Sigmoid colon (tissue), 7 donors: Measurements from ENCODE around the gene MYRFL. TPM values are rescaled to one million over a fixed set of nuclear protein-coding genes. Genes with fewer than 3 reads are reported as not detected.

Source experiments
- DNase-seq: peaks from one replicate; pipeline ENCODE4 v3.0.0-alpha.2; 2019
- H3K27ac ChIP-seq, 4 donors: fragments of 200-600 bp; sonication (generic); one replicate each; pipeline ENCODE4 v1.5.1; 2016 to 2019; ENCODE audit warnings: mild to moderate bottlenecking in 1 of 4
- H3K27me3 ChIP-seq, 3 donors: fragments of 200-600 bp; sonication (generic); one replicate each; pipeline ENCODE4 v1.5.1; 2019; ENCODE audit warnings: mild to moderate bottlenecking in 1 of 3
- H3K36me3 ChIP-seq, 4 donors: fragments of 200-600 bp; sonication (generic); one replicate each; pipeline ENCODE4 v1.5.1; 2016 to 2019
- H3K4me1 ChIP-seq, 4 donors: fragments of 200-600 bp; sonication (generic); one replicate each; pipeline ENCODE4 v1.5.1; 2017 to 2019
- H3K4me3 ChIP-seq, 4 donors: fragments of 200-600 bp; sonication (generic); one replicate each; pipeline ENCODE4 v1.5.1; 2017 to 2019; ENCODE audit warnings: mild to moderate bottlenecking in 2 of 4, moderate library complexity in 1 of 4
- H3K9me3 ChIP-seq, 4 donors: fragments of 200-600 bp in 3 of 4; sonication (generic) in 3 of 4; one replicate each; pipeline versions ENCODE4 v1.5.1 to v1.6.1; 2013 to 2019
- EP300 ChIP-seq, 4 donors: sonication (generic); formaldehyde crosslinking; IDR thresholded peaks; one replicate each; pipeline ENCODE4 v1.6.1; 2017; ENCODE audit warnings: antibody characterized with exemption in 4 of 4
- POLR2A ChIP-seq, 2 donors: fragments of 450-650 bp; IDR thresholded peaks; one replicate each; pipeline ENCODE4 v1.6.1; 2016; ENCODE audit warnings: antibody characterized with exemption in 2 of 2, mild to moderate bottlenecking in 2 of 2, moderate library complexity in 2 of 2
- POLR2AphosphoS5 ChIP-seq, 4 donors: sonication (generic); formaldehyde crosslinking; IDR thresholded peaks; one replicate each; pipeline ENCODE4 v1.6.1; 2017; ENCODE audit warnings: antibody characterized with exemption in 4 of 4
- WGBS, 2 donors: extraction: QIAGEN DNeasy Blood & Tissue Kit; methylation state at CpG; one replicate each; pipeline ENCODE4 v1.1.7; 2013; 5-methylcytosine and 5-hydroxymethylcytosine counted together
- intact Hi-C: fragments of 100-400 bp; cut with DNase I; formaldehyde crosslinking; loops from one replicate; pipeline ENCODE4 v1.15.1; 2023
- polyA plus RNA-seq, 3 donors: library from polyadenylated mRNA; stranded (reverse); fragments of 200-250 nt; gene quantifications; one replicate each; pipeline ENCODE4 v1.2.3, GENCODE V29; 2013
- total RNA-seq, 4 donors: library from RNA; depleted of rRNA; stranded (reverse); fragments of >200 nt; gene quantifications; one replicate each; pipeline ENCODE4 v1.1.0, GENCODE V29; 2016
- TF ChIP-seq, protein P1 (sequence below), 4 experiments: fragments of 450-650 bp in 3 of 4; fragments of 200-600 bp in 1 of 4; IDR thresholded peaks; one replicate each; pipeline ENCODE4 v1.5.1; 2016 to 2019; ENCODE audit warnings: antibody characterized with exemption in 4 of 4, mild to moderate bottlenecking in 3 of 4, moderate library complexity in 2 of 4
- donor health status: healthy with polysubstance abuse.
- donor health status: Bipolar disorder and iron deficiency.
- donor health status: healthy.

MYRFL gene
- total and polyA plus RNA-seq, 7 donors = 0.48 TPM; not detected in 6

DNA sequence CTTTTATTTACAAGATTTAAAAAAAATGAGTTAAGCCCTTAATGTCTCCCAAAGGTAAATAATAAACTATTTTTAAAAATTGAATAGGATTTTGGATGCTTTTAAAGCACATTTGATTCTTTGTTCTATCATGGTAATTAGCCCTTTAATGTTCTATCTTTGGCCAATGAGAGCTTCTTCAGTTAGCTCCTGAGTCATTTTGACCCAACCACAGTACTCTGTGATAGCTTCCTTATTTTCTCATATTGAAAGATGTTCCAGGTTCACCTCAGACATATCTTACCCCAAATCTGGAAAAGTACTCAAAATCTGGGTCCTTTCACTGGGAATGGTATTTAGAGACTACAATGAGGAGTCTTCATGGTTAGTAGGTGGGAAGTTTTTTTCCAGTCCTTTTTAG, 98.0 kb downstream of the MYRFL start:
- intact Hi-C loops = no loop called here
- Histone ChIP-seq H3K27me3 (no peaks in the 10 kb centered on the region), H3K4me1 (no peaks in the 10 kb centered on the region), H3K4me3 (no peak overlapping the region), H3K36me3 (no peaks in the 10 kb centered on the region), H3K27ac (no peak overlapping the region), H3K9me3 (no peaks in the 10 kb centered on the region)
- no peak for DNase-seq
- TF ChIP-seq POLR2AphosphoS5 (IDR thresholded peaks at IDR 0.05) = no peak
- TF ChIP-seq POLR2A (IDR thresholded peaks at IDR 0.05) = no peak
- TF ChIP-seq, protein P1, sequence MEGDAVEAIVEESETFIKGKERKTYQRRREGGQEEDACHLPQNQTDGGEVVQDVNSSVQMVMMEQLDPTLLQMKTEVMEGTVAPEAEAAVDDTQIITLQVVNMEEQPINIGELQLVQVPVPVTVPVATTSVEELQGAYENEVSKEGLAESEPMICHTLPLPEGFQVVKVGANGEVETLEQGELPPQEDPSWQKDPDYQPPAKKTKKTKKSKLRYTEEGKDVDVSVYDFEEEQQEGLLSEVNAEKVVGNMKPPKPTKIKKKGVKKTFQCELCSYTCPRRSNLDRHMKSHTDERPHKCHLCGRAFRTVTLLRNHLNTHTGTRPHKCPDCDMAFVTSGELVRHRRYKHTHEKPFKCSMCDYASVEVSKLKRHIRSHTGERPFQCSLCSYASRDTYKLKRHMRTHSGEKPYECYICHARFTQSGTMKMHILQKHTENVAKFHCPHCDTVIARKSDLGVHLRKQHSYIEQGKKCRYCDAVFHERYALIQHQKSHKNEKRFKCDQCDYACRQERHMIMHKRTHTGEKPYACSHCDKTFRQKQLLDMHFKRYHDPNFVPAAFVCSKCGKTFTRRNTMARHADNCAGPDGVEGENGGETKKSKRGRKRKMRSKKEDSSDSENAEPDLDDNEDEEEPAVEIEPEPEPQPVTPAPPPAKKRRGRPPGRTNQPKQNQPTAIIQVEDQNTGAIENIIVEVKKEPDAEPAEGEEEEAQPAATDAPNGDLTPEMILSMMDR (IDR thresholded peaks at IDR 0.05) = no peak

DNA sequence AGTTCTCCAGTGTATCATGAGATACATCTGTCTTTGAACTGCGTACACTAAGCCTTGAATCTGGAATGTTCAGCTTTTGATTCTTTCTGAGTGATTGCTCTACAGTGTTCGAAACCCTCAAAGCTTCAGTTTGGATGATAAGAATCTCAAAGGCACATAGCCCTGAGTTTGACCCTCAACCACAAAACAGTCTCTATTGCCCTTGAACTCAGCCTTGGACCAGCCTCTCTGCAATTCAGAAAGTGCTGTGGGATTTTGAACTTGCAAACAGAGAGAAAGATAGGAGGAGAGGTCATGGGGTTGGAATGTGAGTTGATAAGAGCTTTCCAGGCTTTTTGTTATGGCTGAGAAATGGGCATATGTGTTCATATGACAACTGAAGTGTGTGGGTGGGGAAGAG, 100.3 kb downstream of the MYRFL start:
- 85 to 92% methylated on average over 2 of the region's 2 CpGs for WGBS, 2 donors
- H3K9me3 ChIP-seq = no peaks in the 10 kb centered on the region
- intact Hi-C loops = no loop called here
- no peak for DNase-seq
- no peak overlapping the region for H3K4me3 ChIP-seq
- no peaks in the 10 kb centered on the region for H3K27me3 ChIP-seq
- no peak overlapping the region for H3K27ac ChIP-seq
- no peaks in the 10 kb centered on the region for H3K36me3 ChIP-seq
- no peaks in the 10 kb centered on the region for H3K4me1 ChIP-seq
- TF ChIP-seq POLR2A (IDR thresholded peaks at IDR 0.05) (no peak), POLR2AphosphoS5 (IDR thresholded peaks at IDR 0.05) (no peak), EP300 (IDR thresholded peaks at IDR 0.05) (no peak)
- TF ChIP-seq, protein P1 (IDR thresholded peaks at IDR 0.05) = no peak

DNA sequence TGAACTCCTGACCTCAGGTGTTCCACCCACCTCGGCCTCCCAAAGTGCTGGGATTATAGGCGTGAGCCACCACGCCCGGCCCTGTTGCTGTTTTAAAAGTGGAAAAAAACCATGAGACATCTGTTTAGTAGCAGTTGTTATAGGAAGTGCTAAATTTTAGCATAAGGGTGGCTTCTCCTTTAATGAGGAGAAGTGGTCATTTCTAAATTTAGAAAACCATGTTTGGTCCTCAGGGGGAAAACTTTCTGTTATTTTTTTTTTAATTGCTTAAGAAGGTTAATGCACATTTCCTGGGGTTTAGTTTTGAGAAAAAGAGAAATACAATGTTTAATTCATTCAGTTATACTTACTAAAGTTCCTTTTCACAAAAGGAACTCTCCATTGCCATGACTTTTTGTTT, 102.1 kb downstream of the MYRFL start:
- DNase-seq = no peak
- Histone ChIP-seq H3K27ac (no peak overlapping the region), H3K36me3 (no peaks in the 10 kb centered on the region), H3K27me3 (no peaks in the 10 kb centered on the region), H3K9me3 (no peaks in the 10 kb centered on the region), H3K4me3 (no peak overlapping the region), H3K4me1 (no peaks in the 10 kb centered on the region)
- WGBS, 2 donors = 46 to 60% methylated on average over 4 of the region's 4 CpGs
- intact Hi-C loops = no loop called here
- TF ChIP-seq POLR2A (IDR thresholded peaks at IDR 0.05) (no peak), POLR2AphosphoS5 (IDR thresholded peaks at IDR 0.05) (no peak), EP300 (IDR thresholded peaks at IDR 0.05) (no peak)
- TF ChIP-seq, protein P1 (IDR thresholded peaks at IDR 0.05) = no peak

DNA sequence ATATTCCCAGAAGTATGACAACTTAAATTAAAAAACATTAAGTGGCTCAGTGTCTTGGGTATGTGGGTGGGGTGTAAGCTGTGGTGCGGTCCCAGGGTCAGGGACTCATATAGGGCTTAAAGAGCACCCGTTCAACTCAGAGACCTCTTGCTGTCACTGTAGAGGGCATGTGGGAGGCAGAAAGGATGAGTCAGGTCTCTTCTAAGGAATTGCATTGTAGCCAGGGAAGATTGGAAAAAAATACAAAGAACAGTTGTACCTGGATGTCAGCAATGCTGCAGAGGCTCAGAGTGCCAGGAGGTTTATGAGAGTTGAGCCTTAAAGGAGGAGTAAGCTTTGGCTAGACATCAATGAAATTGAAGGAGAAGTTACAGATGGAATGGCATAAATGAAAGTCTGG, 104.1 kb downstream of the MYRFL start:
- Histone ChIP-seq H3K27me3 (no peaks in the 10 kb centered on the region), H3K27ac (no peak overlapping the region), H3K4me1 (no peaks in the 10 kb centered on the region), H3K36me3 (no peaks in the 10 kb centered on the region), H3K4me3 (no peak overlapping the region), H3K9me3 (no peaks in the 10 kb centered on the region)
- WGBS, 2 donors = 79 to 88% methylated on average over 2 of the region's 2 CpGs
- DNase-seq = no peak
- no peak for TF ChIP-seq POLR2A (IDR thresholded peaks at IDR 0.05)
- TF ChIP-seq POLR2AphosphoS5 (IDR thresholded peaks at IDR 0.05) = no peak
- TF ChIP-seq EP300 (IDR thresholded peaks at IDR 0.05) = no peak
- TF ChIP-seq, protein P1 (IDR thresholded peaks at IDR 0.05) = no peak
- intact Hi-C loops = no loop called here

DNA sequence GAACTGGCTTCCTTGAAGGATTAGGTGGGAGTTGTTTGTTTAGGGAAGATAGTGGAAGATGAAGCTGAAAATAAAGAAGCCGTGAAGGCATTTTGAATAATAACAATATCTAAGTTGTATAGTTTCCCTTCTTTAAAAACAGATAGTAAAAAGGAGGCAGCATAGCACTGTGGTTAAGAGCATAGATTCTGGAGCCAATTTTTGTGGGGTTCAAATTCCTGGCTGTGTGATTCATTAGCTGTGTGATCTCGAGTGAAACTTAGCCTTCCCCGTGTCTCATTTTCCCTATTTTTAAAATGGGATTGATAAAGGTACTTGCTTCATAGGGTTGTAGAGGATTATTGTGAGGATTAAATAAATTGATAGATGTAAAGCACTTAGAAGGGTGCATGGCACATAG, 104.5 kb downstream of the MYRFL start:
- H3K4me1 ChIP-seq = no peaks in the 10 kb centered on the region
- no peaks in the 10 kb centered on the region for H3K9me3 ChIP-seq
- H3K27me3 ChIP-seq = no peaks in the 10 kb centered on the region
- H3K27ac ChIP-seq = no peak overlapping the region
- WGBS, 2 donors = 54 to 71% methylated on average over 3 of the region's 3 CpGs
- no peak for DNase-seq
- H3K36me3 ChIP-seq = no peaks in the 10 kb centered on the region
- TF ChIP-seq, protein P1 (IDR thresholded peaks at IDR 0.05) = no peak
- TF ChIP-seq POLR2AphosphoS5 (IDR thresholded peaks at IDR 0.05) = no peak
- intact Hi-C loops = no loop called here
- no peak overlapping the region for H3K4me3 ChIP-seq
